CD8-positive, alpha-beta memory T cell (primary cell): ENCODE data around the gene UROC1. TPM values are rescaled to one million over a fixed set of nuclear protein-coding genes. Genes with fewer than 3 reads are reported as not detected.

Experiments
- CTCF ChIA-PET: fragments of 350-600 bp; sonication (Branson Sonifier 250); formaldehyde crosslinking; loops from one replicate; lab custom pipeline; 2021; ENCODE audit warnings: antibody characterized with exemption; lab: Charles Lee
- POLR2A ChIA-PET: fragments of 350-600 bp; sonication (Branson Sonifier 250); formaldehyde crosslinking; loops from one replicate; lab custom pipeline; 2021; ENCODE audit warnings: antibody characterized with exemption; lab: Charles Lee
- DNase-seq, 5 donors: peaks; one replicate each; pipeline versions ENCODE4 v3.0.0 to v3.0.0-alpha.2; 2020 to 2022; ENCODE audit warnings: mixed read lengths in 1 of 5
- H3K27ac ChIP-seq: one replicate; pipeline ENCODE4 v1.7.0; 2013; ENCODE audit warnings: low read depth, mild to moderate bottlenecking, low read length, moderate library complexity
- H3K27me3 ChIP-seq: 2 replicates; pipeline ENCODE4 v1.7.0; 2013; ENCODE audit warnings: low read length, mild to moderate bottlenecking; ENCODE audit not compliant: insufficient read depth, poor library complexity, severe bottlenecking
- H3K36me3 ChIP-seq: 2 replicates; pipeline ENCODE4 v1.7.0; 2013; ENCODE audit warnings: mild to moderate bottlenecking, low read length, moderate library complexity; ENCODE audit not compliant: insufficient read depth
- H3K4me1 ChIP-seq: 2 replicates; pipeline ENCODE4 v1.7.0; 2013; ENCODE audit warnings: mild to moderate bottlenecking, low read length, moderate library complexity; ENCODE audit not compliant: insufficient read depth
- H3K4me3 ChIP-seq: 2 replicates; pipeline ENCODE4 v1.7.0; 2013; ENCODE audit warnings: mild to moderate bottlenecking, low read length
- H3K9me3 ChIP-seq: 2 replicates; pipeline ENCODE4 v1.7.0; 2013; ENCODE audit warnings: mild to moderate bottlenecking, low read length
- H3K27ac Mint-ChIP-seq, 8 donors: one replicate each; pipeline ENCODE4 v1.8.0; 2020 to 2021; ENCODE audit warnings: mixed read lengths in 8 of 8, mild to moderate bottlenecking in 6 of 8, inconsistent platforms in 3 of 8, moderate library complexity in 3 of 8
- H3K27me3 Mint-ChIP-seq, 2 donors: one replicate each; pipeline ENCODE4 v1.8.0; 2020 to 2021; ENCODE audit warnings: mixed read lengths in 2 of 2, mild to moderate bottlenecking in 1 of 2, moderate library complexity in 1 of 2
- H3K36me3 Mint-ChIP-seq, 3 donors: one replicate each; pipeline ENCODE4 v1.8.0; 2020 to 2021; ENCODE audit warnings: mixed read lengths in 3 of 3, inconsistent platforms in 1 of 3, mild to moderate bottlenecking in 1 of 3
- H3K4me1 Mint-ChIP-seq, 3 donors: one replicate each; pipeline ENCODE4 v1.8.0; 2020 to 2021; ENCODE audit warnings: mixed read lengths in 3 of 3, inconsistent platforms in 1 of 3, mild to moderate bottlenecking in 1 of 3
- H3K4me3 Mint-ChIP-seq, 7 donors: one replicate each; pipeline ENCODE4 v1.8.0; 2020 to 2021; ENCODE audit warnings: mixed read lengths in 7 of 7, mild to moderate bottlenecking in 6 of 7, moderate library complexity in 4 of 7, inconsistent platforms in 2 of 7
- H3K9me3 Mint-ChIP-seq, 5 donors: one replicate each; pipeline ENCODE4 v1.8.0; 2020 to 2022; ENCODE audit warnings: mixed read lengths in 5 of 5, mild to moderate bottlenecking in 3 of 5, moderate library complexity in 2 of 5, inconsistent platforms in 1 of 5
- polyA plus RNA-seq: library from polyadenylated mRNA; unstranded; fragments of 300-500 nt; fragmentation: Illumina TruSeq; gene quantifications from one replicate; pipeline ENCODE4 v1.2.3, GENCODE V29; 2021
- total RNA-seq, 2 experiments: library from RNA; stranded (reverse); gene quantifications; one replicate each; pipeline ENCODE4 v1.2.3, GENCODE V29; 2021

The UROC1 gene
- total and polyA plus RNA-seq, 3 experiments from 2014 or later: not detected

DNA sequence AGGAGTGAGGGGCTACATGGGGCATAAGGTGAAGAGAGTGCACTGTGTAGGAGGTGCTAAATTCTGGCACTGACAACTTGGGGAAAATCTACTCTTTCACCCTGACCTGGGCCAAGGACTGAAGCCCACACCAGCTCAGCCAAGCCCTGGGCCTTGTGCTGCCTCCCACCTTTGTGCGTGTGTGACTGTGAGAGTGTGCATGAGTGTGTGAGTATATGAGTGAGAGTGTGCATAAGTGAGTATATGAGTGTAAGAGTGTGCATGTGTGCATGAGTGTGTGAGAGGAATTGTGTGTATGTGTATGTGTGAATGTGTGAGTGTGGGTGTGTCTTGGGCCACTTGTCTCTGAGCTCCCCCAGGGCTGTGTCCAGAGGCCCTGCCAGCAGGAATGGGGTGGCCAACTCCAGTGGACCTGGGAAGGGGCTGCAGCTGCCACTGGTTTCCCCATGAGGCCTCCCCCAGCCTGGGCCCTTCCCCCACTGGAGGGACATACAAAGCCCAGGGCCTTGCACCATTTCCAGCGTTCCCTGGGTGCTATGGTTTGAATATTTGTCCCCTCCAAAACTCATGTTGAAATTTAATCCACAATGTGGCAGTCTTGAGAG, 26.0 kb upstream of the UROC1 start:
- no peaks in the 10 kb centered on the region for H3K9me3 Mint-ChIP-seq
- no peak overlapping the region for H3K27ac Mint-ChIP-seq
- no peak overlapping the region for H3K27ac ChIP-seq
- ChIA-PET POLR2A (no interaction called here), CTCF (no interaction called here)
- no peak overlapping the region for H3K4me3 Mint-ChIP-seq
- H3K9me3 ChIP-seq: no peaks in the 10 kb centered on the region
- H3K36me3 Mint-ChIP-seq: no peaks in the 10 kb centered on the region
- H3K27me3 ChIP-seq: no peaks in the 10 kb centered on the region
- no peaks in the 10 kb centered on the region for H3K36me3 ChIP-seq
- peak in 1 of 5 donors; percentile 27 for DNase-seq
- H3K4me1 Mint-ChIP-seq: no peaks in the 10 kb centered on the region
- H3K4me3 ChIP-seq: no peak overlapping the region
- H3K4me1 ChIP-seq: no peaks in the 10 kb centered on the region
- H3K27me3 Mint-ChIP-seq: peaks cover 1 to 4% of the 10 kb centered on the region in 2 donors

DNA sequence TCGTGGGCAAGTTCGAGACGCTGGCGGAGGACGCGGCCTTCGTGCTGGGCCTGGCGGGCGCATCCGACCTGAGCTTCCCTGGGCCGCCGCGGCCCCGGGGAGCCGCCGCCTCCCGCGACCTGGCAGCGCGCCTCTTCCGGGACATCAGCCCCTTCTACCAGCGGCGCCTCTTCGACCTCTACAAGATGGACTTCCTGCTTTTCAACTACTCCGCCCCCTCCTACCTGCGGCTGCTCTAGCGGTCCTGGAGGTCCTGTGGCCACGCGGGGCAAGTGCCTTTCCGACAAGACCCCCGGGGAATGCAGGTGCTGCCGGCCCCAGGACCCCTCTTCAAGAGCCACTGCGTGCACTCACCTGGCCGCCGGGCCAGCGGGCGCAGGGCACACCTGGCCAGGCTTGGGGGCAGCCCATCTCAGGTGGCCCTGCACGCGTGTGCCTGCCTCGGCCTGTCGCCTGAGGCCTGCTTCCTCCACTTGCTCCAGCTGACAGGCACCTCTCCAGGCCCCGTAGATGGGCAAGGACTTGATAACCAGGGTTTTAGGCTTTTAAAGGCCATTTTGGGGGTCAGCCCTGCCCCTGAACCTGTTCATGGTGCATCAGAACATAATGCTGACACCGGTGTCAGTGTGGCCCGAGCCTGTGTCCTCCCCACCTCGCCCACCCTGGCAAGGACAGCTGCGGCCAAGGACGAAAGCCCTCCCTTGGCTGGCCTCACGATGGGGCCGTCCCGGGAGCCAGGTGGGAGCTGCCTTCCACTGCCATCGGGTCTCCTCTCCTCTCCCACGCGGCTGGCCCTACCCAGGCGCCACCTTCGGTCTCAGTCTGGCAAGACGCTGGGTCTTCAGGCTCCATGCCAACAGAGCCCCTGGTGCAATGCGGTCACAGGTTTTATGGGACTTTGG, 25.0 kb upstream of the UROC1 start:
- H3K9me3 Mint-ChIP-seq: no peaks in the 10 kb centered on the region
- Histone ChIP-seq H3K4me3 (no peak overlapping the region), H3K27me3 (no peaks in the 10 kb centered on the region), H3K4me1 (no peaks in the 10 kb centered on the region), H3K36me3 (no peaks in the 10 kb centered on the region), H3K27ac (no peak overlapping the region), H3K9me3 (no peaks in the 10 kb centered on the region)
- peaks cover 1 to 4% of the 10 kb centered on the region in 2 donors for H3K27me3 Mint-ChIP-seq
- H3K4me3 Mint-ChIP-seq: no peak overlapping the region
- no peaks in the 10 kb centered on the region for H3K4me1 Mint-ChIP-seq
- H3K36me3 Mint-ChIP-seq: no peaks in the 10 kb centered on the region
- ChIA-PET CTCF (no interaction called here), POLR2A (no interaction called here)
- DNase-seq: peak in 1 of 5 donors; percentile 41
- peak overlapping the region in 1 of 8 donors; percentile 27 for H3K27ac Mint-ChIP-seq

DNA sequence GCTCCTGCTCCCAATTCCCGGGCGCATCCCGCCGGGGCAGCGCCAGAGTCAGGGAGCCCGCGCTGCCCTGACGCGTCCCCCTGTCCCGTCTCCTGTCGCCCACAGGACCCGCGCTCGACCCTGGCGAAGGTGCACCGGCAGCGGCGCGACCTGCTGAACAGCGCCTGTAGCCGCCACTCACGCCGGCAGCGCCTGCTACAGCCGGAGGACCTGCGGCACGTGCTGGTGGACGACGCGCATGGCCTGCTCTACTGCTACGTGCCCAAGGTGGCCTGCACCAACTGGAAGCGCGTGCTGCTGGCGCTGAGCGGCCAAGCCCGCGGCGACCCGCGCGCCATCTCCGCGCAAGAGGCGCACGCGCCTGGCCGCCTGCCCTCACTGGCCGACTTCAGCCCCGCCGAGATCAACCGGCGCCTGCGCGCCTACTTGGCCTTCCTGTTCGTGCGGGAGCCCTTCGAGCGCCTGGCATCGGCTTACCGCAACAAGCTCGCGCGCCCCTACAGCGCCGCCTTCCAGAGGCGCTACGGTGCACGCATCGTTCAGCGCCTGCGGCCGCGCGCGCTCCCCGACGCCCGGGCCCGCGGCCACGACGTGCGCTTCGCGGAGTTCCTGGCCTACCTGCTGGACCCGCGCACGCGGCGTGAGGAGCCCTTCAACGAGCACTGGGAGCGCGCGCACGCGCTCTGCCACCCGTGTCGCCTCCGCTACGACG, 24.2 kb upstream of the UROC1 start:
- Histone ChIP-seq H3K36me3 (no peaks in the 10 kb centered on the region), H3K27me3 (no peaks in the 10 kb centered on the region), H3K4me1 (no peaks in the 10 kb centered on the region), H3K27ac (no peak overlapping the region), H3K9me3 (no peaks in the 10 kb centered on the region), H3K4me3 (no peak overlapping the region)
- POLR2A ChIA-PET: no interaction called here
- DNase-seq: peak in 1 of 5 donors; percentile 41
- Mint-ChIP-seq H3K9me3 (no peaks in the 10 kb centered on the region), H3K4me3 (no peak overlapping the region), H3K36me3 (no peaks in the 10 kb centered on the region), H3K4me1 (no peaks in the 10 kb centered on the region), H3K27me3 (peaks cover 0 to 2% of the 10 kb centered on the region in 2 donors), H3K27ac (no peak overlapping the region)
- CTCF ChIA-PET: no interaction called here

DNA sequence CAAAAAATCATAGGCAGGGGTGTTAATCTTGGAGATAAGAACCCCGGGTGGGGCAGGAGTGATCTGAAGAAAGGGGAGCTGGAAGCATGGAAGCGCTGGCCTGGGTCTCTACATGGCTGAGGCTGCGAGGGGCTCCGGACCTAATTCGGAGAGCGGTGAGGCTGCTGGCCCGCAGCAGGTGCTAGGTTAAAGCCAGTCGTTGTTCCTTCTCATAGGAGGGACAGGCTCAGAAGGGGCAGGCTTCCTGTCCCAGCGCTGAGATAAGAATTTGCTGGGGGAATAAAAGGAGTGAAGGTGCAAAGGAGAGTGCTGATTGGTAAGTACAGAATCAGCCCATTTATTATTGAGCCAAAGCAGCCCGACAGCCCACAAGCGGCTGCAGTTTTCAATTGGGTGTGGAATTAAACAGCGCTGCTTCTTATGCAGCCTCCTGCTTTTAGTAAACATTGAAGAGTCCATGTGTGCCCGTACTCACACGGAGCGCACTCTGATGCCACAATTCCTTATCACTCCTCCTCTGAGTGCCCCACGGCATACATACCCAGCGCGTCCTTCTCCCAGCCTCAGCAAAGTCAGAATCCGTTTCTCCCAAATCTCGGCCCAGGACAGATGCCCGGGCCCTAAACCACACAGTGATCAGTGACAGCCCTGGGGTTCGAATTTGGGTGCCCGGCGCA, 23.5 kb upstream of the UROC1 start:
- H3K4me1 ChIP-seq: no peaks in the 10 kb centered on the region
- Mint-ChIP-seq H3K27ac (no peak overlapping the region), H3K9me3 (no peaks in the 10 kb centered on the region), H3K36me3 (no peaks in the 10 kb centered on the region), H3K4me3 (no peak overlapping the region), H3K4me1 (no peaks in the 10 kb centered on the region), H3K27me3 (no peaks in the 10 kb centered on the region)
- no peak for DNase-seq
- no peaks in the 10 kb centered on the region for H3K27me3 ChIP-seq
- H3K27ac ChIP-seq: no peak overlapping the region
- CTCF ChIA-PET: no interaction called here
- no peak overlapping the region for H3K4me3 ChIP-seq
- no peaks in the 10 kb centered on the region for H3K9me3 ChIP-seq
- POLR2A ChIA-PET: no interaction called here
- H3K36me3 ChIP-seq: no peaks in the 10 kb centered on the region

DNA sequence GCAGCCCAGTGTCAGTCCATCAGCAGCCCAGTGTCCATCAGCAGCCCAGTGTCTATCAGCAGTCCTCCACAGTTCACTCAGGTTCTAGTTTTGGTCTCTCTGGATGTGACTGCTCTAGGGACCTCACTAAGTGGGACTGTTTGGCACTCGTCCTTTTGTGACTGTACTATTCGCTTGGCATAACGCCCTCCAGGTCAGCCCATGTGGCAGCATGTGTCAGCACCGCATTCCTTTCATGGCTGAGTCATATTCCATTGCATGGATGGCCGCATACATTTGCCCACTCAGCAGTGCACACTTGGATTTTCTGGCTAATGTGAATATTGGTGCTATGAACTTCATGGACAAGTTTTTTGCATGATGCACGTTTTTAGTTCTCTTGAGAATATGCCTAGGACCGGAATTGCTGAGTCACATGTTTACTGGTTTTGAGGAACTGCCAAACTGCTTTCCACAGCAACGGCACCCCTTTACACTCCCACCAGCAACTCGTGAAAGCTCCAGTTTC, 22.8 kb upstream of the UROC1 start:
- H3K27ac Mint-ChIP-seq: no peak overlapping the region
- ChIA-PET POLR2A (no interaction called here), CTCF (no interaction called here)
- no peaks in the 10 kb centered on the region for H3K27me3 Mint-ChIP-seq
- no peaks in the 10 kb centered on the region for H3K36me3 Mint-ChIP-seq
- H3K27me3 ChIP-seq: no peaks in the 10 kb centered on the region
- no peaks in the 10 kb centered on the region for H3K36me3 ChIP-seq
- no peak overlapping the region for H3K4me3 ChIP-seq
- H3K9me3 Mint-ChIP-seq: no peaks in the 10 kb centered on the region
- no peak overlapping the region for H3K27ac ChIP-seq
- DNase-seq: peak in 1 of 5 donors; percentile 26
- H3K4me1 ChIP-seq: no peaks in the 10 kb centered on the region
- no peaks in the 10 kb centered on the region for H3K4me1 Mint-ChIP-seq
- H3K9me3 ChIP-seq: no peaks in the 10 kb centered on the region
- no peak overlapping the region for H3K4me3 Mint-ChIP-seq

DNA sequence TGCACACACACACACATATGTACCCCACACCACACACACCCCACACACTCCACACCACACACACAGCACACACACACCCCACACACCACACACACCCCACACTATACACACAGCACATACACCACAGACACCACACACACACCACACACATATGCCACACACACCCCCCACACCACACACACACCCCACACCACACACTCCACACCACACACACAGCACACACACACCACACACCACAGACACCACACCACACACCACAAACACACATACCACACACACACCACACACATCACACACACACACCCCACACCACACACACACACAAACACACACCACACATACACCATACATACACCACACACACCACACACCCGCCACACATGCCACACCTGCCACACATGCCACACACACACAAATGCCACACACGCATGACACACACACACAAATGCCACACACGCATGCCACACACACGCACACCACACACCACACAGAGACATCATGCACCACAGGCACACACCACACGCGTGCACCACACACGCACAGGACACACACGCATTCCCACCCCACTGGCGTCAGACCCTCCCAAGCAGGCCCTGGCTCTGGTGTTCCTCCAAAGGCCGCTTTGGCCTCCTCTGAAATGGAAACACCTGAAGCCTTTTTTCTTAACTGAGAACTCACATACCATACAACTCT, 22.1 kb upstream of the UROC1 start:
- no peaks in the 10 kb centered on the region for H3K4me1 ChIP-seq
- no peak overlapping the region for H3K27ac Mint-ChIP-seq
- no peaks in the 10 kb centered on the region for H3K9me3 ChIP-seq
- H3K36me3 ChIP-seq: no peaks in the 10 kb centered on the region
- no peaks in the 10 kb centered on the region for H3K36me3 Mint-ChIP-seq
- peak in 1 of 5 donors; percentile 16 for DNase-seq
- H3K4me1 Mint-ChIP-seq: no peaks in the 10 kb centered on the region
- CTCF ChIA-PET: no interaction called here
- no peaks in the 10 kb centered on the region for H3K27me3 Mint-ChIP-seq
- H3K4me3 ChIP-seq: no peak overlapping the region
- H3K27me3 ChIP-seq: no peaks in the 10 kb centered on the region
- no peaks in the 10 kb centered on the region for H3K9me3 Mint-ChIP-seq
- POLR2A ChIA-PET: no interaction called here
- H3K27ac ChIP-seq: no peak overlapping the region
- H3K4me3 Mint-ChIP-seq: no peak overlapping the region

DNA sequence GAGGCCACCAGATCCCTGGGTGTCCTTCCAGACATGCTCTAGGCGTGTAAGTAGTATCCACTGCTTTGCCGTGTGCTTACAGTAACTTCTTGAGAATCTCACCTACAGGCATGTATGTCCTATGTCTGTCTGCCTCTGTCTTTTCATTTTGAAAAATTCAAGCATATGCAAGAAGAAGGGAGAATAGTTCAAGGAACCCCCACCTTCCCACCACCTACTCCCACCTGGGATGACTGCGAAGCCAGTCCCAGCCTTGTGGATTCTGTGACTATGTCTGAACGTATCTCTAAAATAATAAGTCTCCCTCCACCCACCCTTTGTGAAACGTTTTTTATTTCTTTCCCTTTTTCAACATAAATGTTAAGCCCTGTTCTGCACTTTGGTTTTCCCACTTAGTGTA, 21.4 kb upstream of the UROC1 start:
- no peak for DNase-seq
- peak overlapping the region in 1 of 8 donors; percentile 86 for H3K27ac Mint-ChIP-seq
- H3K9me3 ChIP-seq: no peaks in the 10 kb centered on the region
- H3K9me3 Mint-ChIP-seq: no peaks in the 10 kb centered on the region
- no peaks in the 10 kb centered on the region for H3K4me1 Mint-ChIP-seq
- ChIA-PET CTCF (no interaction called here), POLR2A (no interaction called here)
- H3K27me3 ChIP-seq: no peaks in the 10 kb centered on the region
- H3K27me3 Mint-ChIP-seq: peaks cover 0 to 7% of the 10 kb centered on the region in 2 donors
- H3K4me3 Mint-ChIP-seq: no peak overlapping the region
- no peaks in the 10 kb centered on the region for H3K36me3 Mint-ChIP-seq
- H3K4me3 ChIP-seq: no peak overlapping the region
- no peak overlapping the region for H3K27ac ChIP-seq
- H3K36me3 ChIP-seq: no peaks in the 10 kb centered on the region
- H3K4me1 ChIP-seq: no peaks in the 10 kb centered on the region
